HEK293 (cell line): Measurements from ENCODE around the gene PTH1R.

Experiments used
- CTCF ChIA-PET: fragments of 350-600 bp; formaldehyde crosslinking; extraction: SDS; loops from one replicate; lab custom pipeline; 2021; ENCODE audit warnings: antibody characterized with exemption; lab: Yijun Ruan, JAX
- POLR2A ChIA-PET: fragments of 300-600 bp; formaldehyde crosslinking; extraction: SDS; loops from one replicate; lab custom pipeline; 2020; ENCODE audit warnings: antibody characterized with exemption, inconsistent platforms; lab: Yijun Ruan, JAX
- H3K27ac ChIP-seq: fragments of 200-500 bp; sonication (Bioruptor generic); 2 replicates; pipeline ENCODE4 v1.5.1; 2014; ENCODE audit warnings: low read depth, low read length, control low read depth, inconsistent platforms; ENCODE audit errors: extremely low read depth
- H3K36me3 ChIP-seq, 2 experiments: fragments of 200-500 bp in 1 of 2; sonication (Bioruptor generic) in 1 of 2; 1 replicate in 1 of 2; 2 replicates in 1 of 2; pipeline ENCODE4 v1.5.1; 2014 to 2017; ENCODE audit warnings: inconsistent platforms in 2 of 2, low read length in 2 of 2; ENCODE audit not compliant: control insufficient read depth in 2 of 2, insufficient read depth in 1 of 2
- H3K4me1 ChIP-seq: fragments of 200-500 bp; sonication (Bioruptor generic); 2 replicates; pipeline ENCODE4 v1.5.1; 2014; ENCODE audit warnings: mild to moderate bottlenecking, low read length, inconsistent platforms; ENCODE audit not compliant: control insufficient read depth, insufficient read depth
- H3K4me3 ChIP-seq: 2 replicates; pipeline ENCODE4 v1.5.1; 2011; ENCODE audit warnings: low read depth, mild to moderate bottlenecking, control low read depth, low read length, moderate library complexity
- H3K9me3 ChIP-seq: fragments of 200-500 bp; sonication (Bioruptor generic); 2 replicates; pipeline ENCODE4 v1.5.1; 2014; ENCODE audit warnings: low read depth, low read length, inconsistent platforms; ENCODE audit not compliant: control insufficient read depth, insufficient read depth
- AEBP2 ChIP-seq: fragments of 450-650 bp; formaldehyde crosslinking; IDR thresholded peaks from 2 replicates; pipeline ENCODE4 v1.5.1; 2016; ENCODE audit warnings: missing biosample characterization, missing genetic modification characterization, borderline replicate concordance
- BCL11A ChIP-seq: fragments of 450-650 bp; formaldehyde crosslinking; IDR thresholded peaks from 2 replicates; pipeline ENCODE4 v1.5.1; 2016; ENCODE audit warnings: low read depth, missing biosample characterization, missing genetic modification characterization
- CTCF ChIP-seq: fragments of 450-650 bp; formaldehyde crosslinking; IDR thresholded peaks from 2 replicates; pipeline ENCODE4 v1.5.1; 2016; ENCODE audit warnings: missing biosample characterization, missing genetic modification characterization
- PRDM10 ChIP-seq: fragments of 450-650 bp; formaldehyde crosslinking; IDR thresholded peaks from 2 replicates; pipeline ENCODE4 v1.5.1; 2016; ENCODE audit warnings: missing biosample characterization, missing genetic modification characterization
- SALL2 ChIP-seq: fragments of 450-650 bp; formaldehyde crosslinking; IDR thresholded peaks from 2 replicates; pipeline ENCODE4 v1.5.0; 2017; ENCODE audit warnings: missing biosample characterization, mild to moderate bottlenecking, missing genetic modification characterization, borderline replicate concordance
- ZBTB10 ChIP-seq: fragments of 450-650 bp; formaldehyde crosslinking; IDR thresholded peaks from 2 replicates; pipeline ENCODE4 v1.5.1; 2016; ENCODE audit warnings: missing biosample characterization, missing genetic modification characterization
- ZBTB26 ChIP-seq: fragments of 450-650 bp; formaldehyde crosslinking; optimal IDR thresholded peaks from 2 replicates; pipeline ENCODE3; 2016; ENCODE audit warnings: missing biosample characterization, mild to moderate bottlenecking, missing genetic modification characterization
- ZIC2 ChIP-seq: fragments of 450-650 bp; formaldehyde crosslinking; IDR thresholded peaks from 2 replicates; pipeline ENCODE4 v1.5.1; 2016; ENCODE audit warnings: missing biosample characterization, missing genetic modification characterization
- ZNF2 ChIP-seq: fragments of 450-650 bp; formaldehyde crosslinking; IDR thresholded peaks from 2 replicates; pipeline ENCODE4 v1.5.1; 2016; ENCODE audit warnings: missing biosample characterization, missing genetic modification characterization
- ZNF221 ChIP-seq: fragments of 450-650 bp; formaldehyde crosslinking; IDR thresholded peaks from 2 replicates; pipeline ENCODE4 v1.5.1; 2017; ENCODE audit warnings: missing biosample characterization, missing genetic modification characterization, borderline replicate concordance
- ZNF223 ChIP-seq: fragments of 450-650 bp; formaldehyde crosslinking; IDR thresholded peaks from 2 replicates; pipeline ENCODE4 v1.5.1; 2016; ENCODE audit warnings: missing biosample characterization, missing genetic modification characterization
- ZNF280D ChIP-seq: fragments of 450-650 bp; formaldehyde crosslinking; IDR thresholded peaks from 2 replicates; pipeline ENCODE4 v1.5.1; 2016; ENCODE audit warnings: missing biosample characterization, missing genetic modification characterization
- ZNF302 ChIP-seq: fragments of 450-650 bp; formaldehyde crosslinking; IDR thresholded peaks from 2 replicates; pipeline ENCODE4 v1.5.1; 2016; ENCODE audit warnings: missing biosample characterization, missing genetic modification characterization, low read depth
- ZNF341 ChIP-seq: fragments of 450-650 bp; formaldehyde crosslinking; IDR thresholded peaks from 2 replicates; pipeline ENCODE4; 2016; ENCODE audit warnings: low read depth, missing biosample characterization, missing genetic modification characterization
- ZNF404 ChIP-seq: fragments of 450-650 bp; formaldehyde crosslinking; IDR thresholded peaks from 2 replicates; pipeline ENCODE4 v1.5.1; 2017; ENCODE audit warnings: missing biosample characterization, missing genetic modification characterization
- ZNF416 ChIP-seq: fragments of 450-650 bp; formaldehyde crosslinking; IDR thresholded peaks from 2 replicates; pipeline ENCODE4 v1.5.1; 2016; ENCODE audit warnings: missing biosample characterization, missing genetic modification characterization
- ZNF48 ChIP-seq: fragments of 450-650 bp; formaldehyde crosslinking; IDR thresholded peaks from 2 replicates; pipeline ENCODE4 v1.5.1; 2016; ENCODE audit warnings: missing biosample characterization, missing genetic modification characterization
- ZNF544 ChIP-seq: fragments of 450-650 bp; formaldehyde crosslinking; IDR thresholded peaks from 2 replicates; pipeline ENCODE4 v1.5.0; 2017; ENCODE audit warnings: missing biosample characterization, missing genetic modification characterization
- ZNF571 ChIP-seq: fragments of 450-650 bp; formaldehyde crosslinking; IDR thresholded peaks from 2 replicates; pipeline ENCODE4 v1.5.0; 2017; ENCODE audit warnings: missing biosample characterization, missing genetic modification characterization
- ZNF623 ChIP-seq: fragments of 450-650 bp; formaldehyde crosslinking; IDR thresholded peaks from 2 replicates; pipeline ENCODE4 v1.5.1; 2016; ENCODE audit warnings: missing biosample characterization, missing genetic modification characterization
- ZNF629 ChIP-seq: fragments of 450-650 bp; formaldehyde crosslinking; IDR thresholded peaks from 2 replicates; pipeline ENCODE4 v1.5.1; 2017; ENCODE audit warnings: missing biosample characterization, missing genetic modification characterization
- ZNF654 ChIP-seq: fragments of 450-650 bp; formaldehyde crosslinking; IDR thresholded peaks from 2 replicates; pipeline ENCODE4 v1.5.1; 2016; ENCODE audit warnings: low read depth, missing biosample characterization, missing genetic modification characterization

The PTH1R gene

GRCh38 chr3:46909535-46910161 is 32.1 kb downstream of the PTH1R start (continued):
- TF ChIP-seq ZBTB10 (tag by site-specific recombination) (peak; percentile 37; the same call in 1 of the 2 replicates), PRDM10 (no peak), ZIC2 (no peak), ZNF629 (0 out of 2 replicates have a peak, but pooled peaks have one; percentile 38), ZNF221 (tag by site-specific recombination) (no peak), ZNF654 (tag by site-specific recombination) (peak; percentile 75), CTCF (tag by site-specific recombination) (peak; percentile 78), ZBTB26 (no peak), ZNF223 (tag by site-specific recombination) (no peak), ZNF571 (no peak)

- ChIA-PET POLR2A (interaction anchor here (1.2 kb wide), 1 partner anchor 64 kb away, joined by 7 read pairs; no protein-coding TSS in a partner anchor), CTCF (interaction anchor here (0.6 to 1.6 kb wide), 13 partner anchors 10 to 247 kb away, joined by 3 to 12 read pairs (median 4); no protein-coding TSS in a partner anchor)
- peaks cover 5% of the 10 kb centered on the region; the same call in 1 of the 2 replicates for H3K4me1 ChIP-seq
- no peak overlapping the region for H3K4me3 ChIP-seq
- no peaks in the 10 kb centered on the region for H3K9me3 ChIP-seq
- H3K36me3 ChIP-seq: no peaks in the 10 kb centered on the region
- H3K27ac ChIP-seq: no peak overlapping the region
- TF ChIP-seq ZNF48 (tag by site-specific recombination) (no peak), ZNF623 (tag by site-specific recombination) (no peak), ZNF2 (tag by site-specific recombination) (no peak), ZNF544 (tag by site-specific recombination) (no peak), ZNF341 (tag by site-specific recombination) (no peak), ZNF302 (tag by site-specific recombination) (no peak), ZNF404 (tag by site-specific recombination) (no peak), ZNF416 (tag by site-specific recombination) (no peak), SALL2 (tag by site-specific recombination) (no peak), AEBP2 (tag by site-specific recombination) (no peak), BCL11A (tag by site-specific recombination) (no peak), ZNF280D (no peak)
Observed at GRCh38 chr3:46910166-46910760, 32.7 kb downstream of the PTH1R start.
